Measurements from ENCODE around the gene KLHL40.

DNA sequence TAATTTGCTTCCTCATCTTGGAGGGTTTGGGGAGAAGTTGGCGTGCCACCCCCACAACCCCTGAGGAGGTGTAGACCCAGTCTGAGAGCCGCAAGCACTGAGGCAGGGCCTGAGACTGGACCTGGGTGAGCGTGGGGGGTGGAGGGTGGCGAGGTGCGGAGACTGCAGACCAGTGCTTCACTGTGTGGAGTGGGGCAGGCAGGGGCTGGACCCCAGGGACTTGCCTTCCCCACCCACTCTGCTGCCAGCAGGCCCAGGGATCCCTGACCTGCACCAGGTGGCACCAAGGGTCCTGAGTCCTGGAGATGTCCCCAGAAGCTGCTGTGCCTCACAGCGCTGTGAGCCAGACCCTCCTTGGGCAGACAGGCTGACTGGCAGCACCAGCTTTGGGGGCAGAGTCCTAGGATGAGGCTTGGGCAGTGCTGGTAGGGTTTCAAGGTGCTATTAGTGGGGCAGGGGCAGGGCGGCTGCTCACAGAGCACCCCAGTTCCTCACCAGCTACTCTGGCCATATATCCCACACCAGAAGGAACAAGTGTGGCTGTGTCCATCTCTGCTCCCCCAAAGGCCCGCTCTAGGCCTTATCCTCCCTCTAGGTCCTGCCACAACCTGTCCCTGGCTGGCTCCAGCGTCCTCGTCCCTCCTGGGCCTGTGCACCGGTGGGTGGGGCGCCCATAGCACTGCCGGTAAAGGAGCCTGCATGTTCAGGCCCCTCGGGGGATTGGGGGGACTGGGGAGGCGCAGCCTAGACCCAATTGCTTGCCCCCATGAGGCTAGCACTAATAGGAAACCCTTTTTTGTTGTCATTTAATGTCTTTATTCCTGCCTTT, 20.1 kb upstream of the KLHL40 start:
- TF ChIP-seq, protein P1, sequence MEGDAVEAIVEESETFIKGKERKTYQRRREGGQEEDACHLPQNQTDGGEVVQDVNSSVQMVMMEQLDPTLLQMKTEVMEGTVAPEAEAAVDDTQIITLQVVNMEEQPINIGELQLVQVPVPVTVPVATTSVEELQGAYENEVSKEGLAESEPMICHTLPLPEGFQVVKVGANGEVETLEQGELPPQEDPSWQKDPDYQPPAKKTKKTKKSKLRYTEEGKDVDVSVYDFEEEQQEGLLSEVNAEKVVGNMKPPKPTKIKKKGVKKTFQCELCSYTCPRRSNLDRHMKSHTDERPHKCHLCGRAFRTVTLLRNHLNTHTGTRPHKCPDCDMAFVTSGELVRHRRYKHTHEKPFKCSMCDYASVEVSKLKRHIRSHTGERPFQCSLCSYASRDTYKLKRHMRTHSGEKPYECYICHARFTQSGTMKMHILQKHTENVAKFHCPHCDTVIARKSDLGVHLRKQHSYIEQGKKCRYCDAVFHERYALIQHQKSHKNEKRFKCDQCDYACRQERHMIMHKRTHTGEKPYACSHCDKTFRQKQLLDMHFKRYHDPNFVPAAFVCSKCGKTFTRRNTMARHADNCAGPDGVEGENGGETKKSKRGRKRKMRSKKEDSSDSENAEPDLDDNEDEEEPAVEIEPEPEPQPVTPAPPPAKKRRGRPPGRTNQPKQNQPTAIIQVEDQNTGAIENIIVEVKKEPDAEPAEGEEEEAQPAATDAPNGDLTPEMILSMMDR (IDR thresholded peaks at IDR 0.05): no peak
- no peak for TF ChIP-seq POLR2A (IDR thresholded peaks at IDR 0.05)

Data from heart left ventricle (tissue), 13 donors.